Measurements from ENCODE around the gene BNC2.

DNA sequence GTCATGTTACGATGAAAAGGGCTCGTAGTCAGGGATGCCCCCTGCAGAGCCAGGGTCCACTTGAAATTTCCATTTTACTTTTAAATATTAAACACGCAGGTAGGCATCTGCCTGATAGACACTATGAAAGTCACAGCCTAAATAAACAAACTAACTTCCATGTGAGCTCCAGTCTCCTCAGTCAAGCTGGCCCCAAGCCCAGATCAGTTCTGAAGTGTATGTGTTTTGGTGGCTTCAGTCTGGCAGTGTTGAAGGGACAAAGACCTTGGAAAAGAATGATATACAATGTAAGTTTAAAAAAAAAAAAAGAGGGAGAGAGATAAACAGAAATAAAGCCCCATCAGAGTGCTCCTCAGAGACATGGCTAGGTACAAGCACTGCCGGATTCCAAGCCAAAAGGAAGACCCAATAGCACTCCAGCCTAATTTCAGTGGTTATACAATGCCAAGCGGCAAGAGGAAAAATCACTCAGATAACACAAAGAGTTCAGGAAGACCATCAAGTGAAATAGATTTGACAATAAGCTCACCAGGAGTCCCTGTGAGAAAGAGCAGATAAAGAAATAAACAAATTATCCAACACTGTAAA is 181.0 kb downstream of the BNC2 start:
- TF ChIP-seq CTCF (conservative IDR thresholded peaks at IDR 0.05; ENCODE audit: low read length) (no peak), EZH2phosphoT487 (IDR thresholded peaks at IDR 0.05; ENCODE audit: borderline replicate concordance) (no peak)

Data from Loucy (cell line).